Astrocyte of the cerebellum (primary cell): ENCODE measurements around the gene WSCD1.

Source experiments
- DNase-seq: peaks from one replicate; pipeline ENCODE4 v3.0.0-alpha.2; 2011; ENCODE audit warnings: low read depth
- H3K4me3 ChIP-seq: 2 replicates; pipeline ENCODE4 v1.5.1; 2011; ENCODE audit warnings: mild to moderate bottlenecking, low read depth, low read length, moderate library complexity
- in situ Hi-C: cut with HindIII; loops from 2 replicates; pipeline ENCODE4 v1.10.0; 2017; ENCODE audit warnings: low sequenced_read_pairs
- TF ChIP-seq, protein P1 (sequence below): IDR thresholded peaks from 2 replicates; pipeline ENCODE4 v1.5.1; 2012; ENCODE audit warnings: low read length, low read depth, moderate library complexity, mild to moderate bottlenecking; ENCODE audit errors: missing control alignments

WSCD1 gene

DNA sequence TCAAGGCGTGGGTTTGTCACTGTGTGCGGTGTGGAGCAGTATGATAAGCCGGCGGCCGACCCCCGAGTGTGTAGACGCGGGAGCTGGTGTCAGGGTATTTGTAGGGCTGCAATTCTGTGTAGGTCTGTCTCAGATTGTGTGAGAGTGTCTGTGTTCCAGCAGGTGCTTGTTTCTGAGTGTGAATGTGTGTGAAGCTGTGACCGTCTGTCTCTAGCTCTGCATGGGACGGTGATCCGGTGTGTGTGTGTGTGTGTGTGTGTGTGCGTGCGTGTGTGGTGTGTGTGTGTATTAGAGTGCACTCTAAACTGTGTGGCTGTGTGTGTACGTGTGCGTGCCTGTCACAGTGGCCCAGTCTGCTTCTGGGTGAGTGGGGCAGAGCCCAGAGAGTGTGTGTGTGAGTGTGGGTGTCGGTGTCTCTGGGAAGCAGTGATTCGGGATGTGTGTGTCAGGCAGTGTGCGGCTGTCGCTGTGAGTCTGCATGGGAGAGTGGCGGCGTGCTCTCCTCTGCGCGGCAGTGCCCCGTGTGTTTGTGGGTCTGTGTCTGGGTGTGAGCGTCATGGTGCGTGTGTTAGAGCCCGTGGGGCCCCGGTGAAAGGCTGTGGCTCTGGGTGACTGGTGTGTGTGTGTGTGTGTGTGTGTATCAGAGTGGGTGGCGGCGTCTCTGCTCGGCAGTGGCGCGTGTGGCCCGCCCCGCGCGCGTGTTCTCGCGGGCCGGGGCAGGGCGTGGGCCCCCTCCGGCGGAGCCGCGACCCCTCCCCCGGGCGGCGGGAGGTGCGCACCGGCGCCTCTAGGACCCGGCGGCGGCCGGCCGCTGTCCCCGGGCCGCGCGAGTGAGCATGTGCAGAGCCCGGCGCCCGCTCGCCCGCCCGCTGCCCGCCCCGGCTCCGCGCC, at the start of gene WSCD1:
TSS of gene WSCD1 (plus strand) at position 841 of the 891 bp plus-strand sequence. CDS start 10,280 bp downstream, outside the sequence.
- TF ChIP-seq, protein P1, sequence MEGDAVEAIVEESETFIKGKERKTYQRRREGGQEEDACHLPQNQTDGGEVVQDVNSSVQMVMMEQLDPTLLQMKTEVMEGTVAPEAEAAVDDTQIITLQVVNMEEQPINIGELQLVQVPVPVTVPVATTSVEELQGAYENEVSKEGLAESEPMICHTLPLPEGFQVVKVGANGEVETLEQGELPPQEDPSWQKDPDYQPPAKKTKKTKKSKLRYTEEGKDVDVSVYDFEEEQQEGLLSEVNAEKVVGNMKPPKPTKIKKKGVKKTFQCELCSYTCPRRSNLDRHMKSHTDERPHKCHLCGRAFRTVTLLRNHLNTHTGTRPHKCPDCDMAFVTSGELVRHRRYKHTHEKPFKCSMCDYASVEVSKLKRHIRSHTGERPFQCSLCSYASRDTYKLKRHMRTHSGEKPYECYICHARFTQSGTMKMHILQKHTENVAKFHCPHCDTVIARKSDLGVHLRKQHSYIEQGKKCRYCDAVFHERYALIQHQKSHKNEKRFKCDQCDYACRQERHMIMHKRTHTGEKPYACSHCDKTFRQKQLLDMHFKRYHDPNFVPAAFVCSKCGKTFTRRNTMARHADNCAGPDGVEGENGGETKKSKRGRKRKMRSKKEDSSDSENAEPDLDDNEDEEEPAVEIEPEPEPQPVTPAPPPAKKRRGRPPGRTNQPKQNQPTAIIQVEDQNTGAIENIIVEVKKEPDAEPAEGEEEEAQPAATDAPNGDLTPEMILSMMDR, result no peak
- peak within 1 kb of the TSS; percentile 42 for H3K4me3 ChIP-seq
- in situ Hi-C loops, result no loop called here
- no peak for DNase-seq

DNA sequence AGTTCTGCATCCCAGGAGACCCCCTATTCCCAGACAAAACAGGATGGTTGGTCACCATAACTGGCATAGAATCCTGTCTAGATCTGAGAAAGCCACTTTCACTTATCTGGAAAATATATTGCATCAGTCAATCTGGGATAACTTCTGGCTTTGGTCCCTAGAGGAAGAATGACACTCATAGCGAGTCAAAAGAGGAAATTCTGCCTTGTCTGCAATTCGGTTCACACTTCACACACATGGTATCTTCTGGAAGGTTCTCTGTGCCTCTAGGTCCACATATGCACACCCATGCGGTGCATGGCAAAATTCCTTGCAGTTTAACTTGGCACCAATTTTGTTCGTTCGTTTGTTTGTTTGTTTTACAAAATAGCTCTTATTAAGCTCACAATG, 49.2 kb upstream of the WSCD1 start:
- TF ChIP-seq, protein P1, result no peak
- no peak for DNase-seq
- H3K4me3 ChIP-seq, result no peak overlapping the region
- in situ Hi-C loops, result no loop called here

DNA sequence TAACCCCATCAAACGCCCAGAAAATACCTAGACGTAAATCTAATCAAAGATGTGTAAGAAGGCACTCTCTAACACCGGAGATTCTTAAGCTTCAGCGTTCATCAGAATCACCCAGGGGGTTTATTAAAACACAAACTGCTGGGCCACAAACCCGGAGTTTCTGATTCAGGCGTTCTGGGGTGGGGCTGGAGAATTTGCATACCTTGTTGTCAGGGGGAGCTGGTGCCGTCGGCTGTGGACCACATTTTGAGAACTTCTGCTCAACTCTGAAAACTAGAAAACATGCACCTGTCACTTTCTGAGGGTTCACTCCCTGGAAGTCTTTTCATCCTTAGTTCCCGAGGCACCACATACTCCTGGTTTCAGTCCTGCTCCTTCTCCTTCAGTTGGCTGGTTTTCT, 48.6 kb upstream of the WSCD1 start:
- DNase-seq, result no peak
- TF ChIP-seq, protein P1, result no peak
- in situ Hi-C loops, result no loop called here
- H3K4me3 ChIP-seq, result no peak overlapping the region

DNA sequence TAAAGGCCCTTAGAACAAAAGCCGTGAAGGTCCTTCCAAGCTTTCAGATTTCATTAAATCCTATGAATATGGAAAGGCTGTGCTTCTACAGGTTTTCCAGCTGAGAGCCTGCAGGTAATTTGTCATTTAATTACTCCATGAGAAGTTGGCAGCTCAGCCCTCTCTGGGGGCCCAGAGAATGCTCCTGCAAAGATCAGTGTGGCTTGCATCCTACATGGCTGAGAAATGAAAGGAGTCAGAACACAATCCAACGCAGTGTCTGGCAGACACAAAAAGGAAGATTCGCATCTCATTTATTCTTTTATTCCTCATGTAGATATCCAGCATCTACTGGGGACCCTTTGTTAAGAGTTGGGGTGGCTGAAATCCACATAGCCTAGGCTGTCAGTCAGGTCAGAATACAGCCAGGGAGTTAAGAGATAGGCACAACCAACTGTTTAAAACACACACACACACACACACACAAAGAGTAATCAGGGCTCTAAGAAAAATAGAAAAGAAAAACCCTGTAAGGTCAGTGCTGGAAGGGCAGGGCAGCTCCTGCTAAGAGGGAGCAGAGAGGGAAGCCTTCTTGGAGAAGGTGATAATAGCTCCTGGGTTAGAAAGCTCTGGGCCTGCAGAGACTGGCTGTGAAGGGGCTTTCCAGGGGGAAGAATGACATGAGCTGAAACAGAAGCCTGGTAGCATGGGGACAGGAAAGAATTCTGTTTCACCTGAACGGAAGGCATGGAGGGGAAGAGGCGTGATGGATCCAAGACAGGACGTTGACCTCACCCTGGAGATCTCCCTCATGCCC, 46.9 kb upstream of the WSCD1 start:
- no peak for DNase-seq
- in situ Hi-C loops, result no loop called here
- H3K4me3 ChIP-seq, result no peak overlapping the region
- TF ChIP-seq, protein P1, result no peak

DNA sequence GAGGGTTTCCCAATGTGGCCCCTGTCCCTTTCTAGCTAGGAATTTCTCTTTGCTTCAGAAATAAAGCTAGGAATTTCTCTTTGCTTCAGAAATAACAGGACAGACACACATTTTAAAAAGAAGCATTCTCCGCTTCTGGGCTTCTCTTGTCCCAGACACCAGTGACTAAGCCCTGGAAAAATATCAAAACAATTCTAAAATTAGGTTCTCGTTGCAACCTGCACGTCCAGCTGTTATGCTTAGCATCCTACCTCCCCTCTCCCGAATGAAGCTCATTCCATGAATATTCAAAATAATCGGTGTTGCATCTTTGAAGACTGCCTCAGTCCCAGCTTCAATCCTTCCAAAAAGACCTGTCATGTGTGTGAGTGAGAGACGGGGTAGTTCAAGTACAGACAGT, 45.6 kb upstream of the WSCD1 start:
- in situ Hi-C loops, result no loop called here
- DNase-seq, result no peak
- no peak overlapping the region for H3K4me3 ChIP-seq
- TF ChIP-seq, protein P1, result no peak

DNA sequence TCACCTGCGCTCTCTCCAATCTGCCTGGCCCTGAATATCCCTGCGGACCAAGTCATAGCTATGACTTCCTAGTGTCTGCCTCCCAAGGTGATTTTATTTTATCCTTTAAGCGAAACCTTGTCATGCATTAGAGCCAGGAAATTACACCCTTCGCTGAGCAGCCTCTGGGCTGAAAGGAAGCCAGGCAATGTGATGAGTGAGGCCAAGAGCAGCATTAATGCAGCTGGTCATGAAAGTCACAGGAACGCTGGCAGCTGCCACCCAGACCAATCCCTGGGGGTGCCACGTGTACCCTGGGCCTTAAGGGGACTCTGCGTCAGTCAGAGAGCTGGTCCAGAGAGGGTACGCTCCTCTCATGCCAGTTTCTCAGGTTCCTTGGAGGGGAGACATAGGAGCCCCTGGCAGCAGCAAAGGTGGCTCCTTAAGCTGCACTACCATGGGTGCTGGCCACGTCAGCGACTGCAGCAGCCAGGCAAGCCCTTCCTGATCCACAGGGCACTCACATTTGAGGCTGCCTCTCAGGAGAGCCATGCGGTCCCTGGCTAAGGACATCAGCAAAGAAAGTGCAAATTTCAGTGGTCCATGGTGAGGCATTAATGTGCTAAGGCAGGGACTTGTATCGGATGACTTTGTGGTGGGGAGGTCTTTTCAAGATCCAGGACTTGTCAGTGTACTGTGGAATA, 42.7 kb upstream of the WSCD1 start:
- TF ChIP-seq, protein P1, result no peak
- no peak overlapping the region for H3K4me3 ChIP-seq
- in situ Hi-C loops, result no loop called here
- DNase-seq, result no peak
